Testis (tissue), 3 donors: ENCODE data around the gene GNAS-AS1. TPM values are rescaled to one million over a fixed set of nuclear protein-coding genes. Genes with fewer than 3 reads are reported as not detected.
A peak's percentile ranks its signal among the peaks of the same experiment; 100 is the strongest.

ENCODE experiments used
- DNase-seq: peaks from one replicate; pipeline ENCODE4 v3.0.0-alpha.2; 2019
- H3K27ac ChIP-seq, 2 donors: fragments of 200-600 bp; sonication (generic); one replicate each; pipeline ENCODE4 v1.5.1; 2019
- H3K27me3 ChIP-seq: fragments of 200-600 bp; sonication (generic); one replicate; pipeline ENCODE4 v1.5.1; 2019
- H3K36me3 ChIP-seq: fragments of 200-600 bp; sonication (generic); one replicate; pipeline ENCODE4 v1.5.1; 2017; ENCODE audit warnings: low read depth; ENCODE audit errors: missing control alignments
- H3K4me1 ChIP-seq: fragments of 200-600 bp; sonication (generic); one replicate; pipeline ENCODE4 v1.5.1; 2019
- H3K4me3 ChIP-seq, 2 donors: fragments of 200-600 bp; sonication (generic); one replicate each; pipeline ENCODE4 v1.5.1; 2017 to 2019
- H3K9me3 ChIP-seq: fragments of 200-600 bp; sonication (generic); one replicate; pipeline ENCODE4 v1.5.1; 2017
- CTCF ChIP-seq, 3 experiments: fragments of 450-650 bp in 2 of 3; fragments of 200-600 bp in 1 of 3; sonication (generic) in 1 of 3; IDR thresholded peaks; one replicate each; pipeline ENCODE4 v1.5.1; 2016 to 2019; ENCODE audit warnings: antibody characterized with exemption in 3 of 3, mild to moderate bottlenecking in 2 of 3, moderate library complexity in 1 of 3
- POLR2A ChIP-seq: fragments of 450-650 bp; IDR thresholded peaks from one replicate; pipeline ENCODE4 v1.6.1; 2017; ENCODE audit warnings: antibody characterized with exemption, mild to moderate bottlenecking, moderate library complexity
- WGBS, 2 donors: methylation state at CpG; one replicate each; pipeline ENCODE4 v1.1.5; 2018; 5-methylcytosine and 5-hydroxymethylcytosine counted together
- intact Hi-C: fragments of 100-400 bp; cut with DNase I; formaldehyde crosslinking; loops from one replicate; pipeline ENCODE4 v1.15.1; 2023; ENCODE audit warnings: low total_unique reads
- polyA plus RNA-seq: library from polyadenylated mRNA; stranded (reverse); fragments of 350-450 nt; fragmentation: Illumina TruSeq; extraction: RNeasy Lipid Tissue Mini Kit (QIAGEN cat#74804); gene quantifications from one replicate; pipeline ENCODE4 v1.2.3, GENCODE V29; 2014; ENCODE audit warnings: low read depth, low replicate concordance; ENCODE audit not compliant: insufficient read depth
- total RNA-seq, 2 donors: library from RNA; depleted of rRNA; stranded (reverse); fragments of >200 nt; gene quantifications; one replicate each; pipeline ENCODE4 v1.2.3, GENCODE V29; 2016

GNAS-AS1 gene
- total and polyA plus RNA-seq, 3 donors from 2014 or later: 1.1 to 4.4 (median 3.5) TPM

GRCh38 chr20:58868795-58869194 lies 18.1 kb upstream of the GNAS-AS1 start:
- 63 to 64% methylated on average over 14 of the region's 14 CpGs for WGBS, 2 donors
- intact Hi-C loops: loop anchor here (10.0 kb wide), 1 partner anchor 626 kb away; no protein-coding TSS in a partner anchor
- Histone ChIP-seq H3K36me3 (no peaks in the 10 kb centered on the region), H3K27me3 (no peaks in the 10 kb centered on the region), H3K9me3 (no peaks in the 10 kb centered on the region), H3K4me3 (no peak overlapping the region), H3K27ac (no peak overlapping the region), H3K4me1 (no peaks in the 10 kb centered on the region)
- TF ChIP-seq CTCF (IDR thresholded peaks at IDR 0.05): no peak
- TF ChIP-seq POLR2A: no peak
- DNase-seq: peak; percentile 55

- no peak for DNase-seq
- Histone ChIP-seq H3K36me3 (no peaks in the 10 kb centered on the region), H3K27ac (no peak overlapping the region), H3K27me3 (no peaks in the 10 kb centered on the region), H3K4me1 (no peaks in the 10 kb centered on the region), H3K9me3 (no peaks in the 10 kb centered on the region), H3K4me3 (no peak overlapping the region)
- intact Hi-C loops: loop anchor here (10.0 kb wide), 1 partner anchor 628 kb away; no protein-coding TSS in a partner anchor
- 61 to 65% methylated on average over 5 of the region's 5 CpGs for WGBS, 2 donors
- TF ChIP-seq POLR2A: no peak
- no peak for TF ChIP-seq CTCF (IDR thresholded peaks at IDR 0.05)
These were observed 16.5 kb upstream of the GNAS-AS1 start for GRCh38 chr20:58867211-58867610.

- WGBS, 2 donors: 76 to 89% methylated on average over 2 of the region's 2 CpGs
- no peak for DNase-seq
- Histone ChIP-seq H3K4me3 (no peak overlapping the region), H3K27ac (no peak overlapping the region), H3K9me3 (no peaks in the 10 kb centered on the region), H3K27me3 (no peaks in the 10 kb centered on the region), H3K36me3 (no peaks in the 10 kb centered on the region), H3K4me1 (no peaks in the 10 kb centered on the region)
- intact Hi-C loops: loop anchor here (10.0 kb wide), 1 partner anchor 629 kb away; no protein-coding TSS in a partner anchor
- TF ChIP-seq CTCF (IDR thresholded peaks at IDR 0.05) (no peak), POLR2A (no peak)
These were observed 15.1 kb upstream of the GNAS-AS1 start for GRCh38 chr20:58865843-58866242.

GRCh38 chr20:58864346-58864745 lies 13.6 kb upstream of the GNAS-AS1 start:
- Histone ChIP-seq H3K4me1 (no peaks in the 10 kb centered on the region), H3K36me3 (no peaks in the 10 kb centered on the region), H3K27me3 (no peaks in the 10 kb centered on the region), H3K4me3 (no peak overlapping the region), H3K27ac (no peak overlapping the region), H3K9me3 (no peaks in the 10 kb centered on the region)
- TF ChIP-seq POLR2A (no peak), CTCF (IDR thresholded peaks at IDR 0.05) (no peak)
- 66 to 78% methylated on average over 2 of the region's 2 CpGs for WGBS, 2 donors
- intact Hi-C loops: loop anchor here (10.0 kb wide), 1 partner anchor 630 kb away; no protein-coding TSS in a partner anchor
- no peak for DNase-seq

GRCh38 chr20:58863044-58863790 lies 12.5 kb upstream of the GNAS-AS1 start:
- intact Hi-C loops: loop anchor here (10.0 kb wide), 1 partner anchor 632 kb away; no protein-coding TSS in a partner anchor
- Histone ChIP-seq H3K27ac (no peak overlapping the region), H3K36me3 (no peaks in the 10 kb centered on the region), H3K4me3 (no peak overlapping the region), H3K27me3 (no peaks in the 10 kb centered on the region), H3K9me3 (no peaks in the 10 kb centered on the region), H3K4me1 (no peaks in the 10 kb centered on the region)
- no peak for TF ChIP-seq POLR2A
- no peak for TF ChIP-seq CTCF (IDR thresholded peaks at IDR 0.05)
- no peak for DNase-seq
- 89 to 93% methylated on average over 7 of the region's 7 CpGs for WGBS, 2 donors
